ENCODE data around the gene DYNC1LI1. TPM values are rescaled to one million over a fixed set of nuclear protein-coding genes. Genes with fewer than 3 reads are reported as not detected.

DYNC1LI1 gene
- total and polyA plus RNA-seq, 9 of the 15 experiments (the other 6 are each of a cell fraction or from before 2014, with no cell fraction given), result 21.0 to 85.4 (median 61.3) TPM

DNA sequence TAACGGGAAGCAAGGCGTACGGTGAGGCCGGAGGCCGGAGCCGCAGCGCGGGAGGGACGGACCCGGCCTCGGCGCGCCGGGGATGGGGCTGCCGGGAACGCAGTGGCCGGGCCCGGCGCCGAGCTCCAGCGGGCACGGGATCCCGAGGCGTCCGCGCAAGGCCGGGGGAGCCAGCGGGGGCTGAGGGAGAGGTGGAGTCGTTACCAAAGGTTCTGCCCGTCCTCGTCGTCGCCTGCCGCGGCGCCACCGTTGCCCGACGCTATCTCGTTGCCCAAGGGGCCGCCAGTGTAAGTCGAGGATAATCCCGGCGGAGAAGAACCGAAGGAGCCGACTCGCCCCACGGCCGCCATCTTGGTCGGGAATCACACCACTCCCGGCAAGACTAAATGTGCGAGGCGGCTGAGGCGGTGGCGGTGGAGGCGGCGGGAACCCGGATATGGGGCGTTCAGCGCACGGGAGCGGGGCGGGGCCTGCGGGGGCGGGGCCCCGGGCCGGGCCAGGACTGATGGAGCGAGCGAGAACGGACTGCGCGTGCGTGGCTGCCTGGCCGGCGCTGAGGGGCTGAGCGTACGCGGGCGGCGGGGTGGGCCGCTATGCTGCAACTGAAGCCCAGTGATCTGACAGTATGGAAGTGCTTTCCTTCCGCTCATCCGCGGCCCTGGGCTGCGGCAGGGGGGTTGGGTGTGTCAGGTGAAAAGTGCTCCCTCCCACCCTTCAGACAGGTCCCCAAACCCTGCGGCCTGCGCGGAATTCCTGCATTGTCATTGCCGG lies at the start of gene DYNC1LI1 (continued):
- TF ChIP-seq, protein P1, sequence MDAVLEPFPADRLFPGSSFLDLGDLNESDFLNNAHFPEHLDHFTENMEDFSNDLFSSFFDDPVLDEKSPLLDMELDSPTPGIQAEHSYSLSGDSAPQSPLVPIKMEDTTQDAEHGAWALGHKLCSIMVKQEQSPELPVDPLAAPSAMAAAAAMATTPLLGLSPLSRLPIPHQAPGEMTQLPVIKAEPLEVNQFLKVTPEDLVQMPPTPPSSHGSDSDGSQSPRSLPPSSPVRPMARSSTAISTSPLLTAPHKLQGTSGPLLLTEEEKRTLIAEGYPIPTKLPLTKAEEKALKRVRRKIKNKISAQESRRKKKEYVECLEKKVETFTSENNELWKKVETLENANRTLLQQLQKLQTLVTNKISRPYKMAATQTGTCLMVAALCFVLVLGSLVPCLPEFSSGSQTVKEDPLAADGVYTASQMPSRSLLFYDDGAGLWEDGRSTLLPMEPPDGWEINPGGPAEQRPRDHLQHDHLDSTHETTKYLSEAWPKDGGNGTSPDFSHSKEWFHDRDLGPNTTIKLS (IDR thresholded peaks at IDR 0.05; ENCODE audit: borderline replicate concordance, low read depth), result peak; percentile 34; the same call in 1 of the 2 replicates
- TF ChIP-seq ETV1 (tag; conservative IDR thresholded peaks at IDR 0.05; ENCODE audit: low read depth), result no peak
- peak; percentile 46; the same call in 1 of the 2 replicates for TF ChIP-seq TARDBP (IDR thresholded peaks at IDR 0.05)
- TF ChIP-seq TAF9B (IDR thresholded peaks at IDR 0.05; ENCODE audit: partially characterized antibody), result peak; percentile 91
- 0 out of 2 replicates have a peak, but pooled peaks have one; percentile 69 for TF ChIP-seq SMARCE1 (IDR thresholded peaks at IDR 0.05)
- TF ChIP-seq NFRKB (IDR thresholded peaks at IDR 0.05; ENCODE audit: low read depth), result peak; percentile 93
- TF ChIP-seq RBM25 (IDR thresholded peaks at IDR 0.05; ENCODE audit: low read depth, low read length, severe bottlenecking), result no peak
- TF ChIP-seq ZNF12 (CRISPR knock-in tag; IDR thresholded peaks at IDR 0.05), result peak; percentile 29; the same call in 1 of the 2 replicates
- peak; percentile 67 for TF ChIP-seq PHF20 (IDR thresholded peaks at IDR 0.05; ENCODE audit: partially characterized antibody)
- TF ChIP-seq SRF (CRISPR knock-in tag; IDR thresholded peaks at IDR 0.05), result 0 out of 4 replicates have a peak, but pooled peaks of 1 of the 2 experiments have one; percentile 3
- TF ChIP-seq, protein P2, sequence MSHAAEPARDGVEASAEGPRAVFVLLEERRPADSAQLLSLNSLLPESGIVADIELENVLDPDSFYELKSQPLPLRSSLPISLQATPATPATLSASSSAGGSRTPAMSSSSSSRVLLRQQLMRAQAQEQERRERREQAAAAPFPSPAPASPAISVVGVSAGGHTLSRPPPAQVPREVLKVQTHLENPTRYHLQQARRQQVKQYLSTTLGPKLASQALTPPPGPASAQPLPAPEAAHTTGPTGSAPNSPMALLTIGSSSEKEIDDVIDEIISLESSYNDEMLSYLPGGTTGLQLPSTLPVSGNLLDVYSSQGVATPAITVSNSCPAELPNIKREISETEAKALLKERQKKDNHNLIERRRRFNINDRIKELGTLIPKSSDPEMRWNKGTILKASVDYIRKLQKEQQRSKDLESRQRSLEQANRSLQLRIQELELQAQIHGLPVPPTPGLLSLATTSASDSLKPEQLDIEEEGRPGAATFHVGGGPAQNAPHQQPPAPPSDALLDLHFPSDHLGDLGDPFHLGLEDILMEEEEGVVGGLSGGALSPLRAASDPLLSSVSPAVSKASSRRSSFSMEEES (CRISPR knock-in tag; IDR thresholded peaks at IDR 0.05), result no peak
- TF ChIP-seq, protein P3, sequence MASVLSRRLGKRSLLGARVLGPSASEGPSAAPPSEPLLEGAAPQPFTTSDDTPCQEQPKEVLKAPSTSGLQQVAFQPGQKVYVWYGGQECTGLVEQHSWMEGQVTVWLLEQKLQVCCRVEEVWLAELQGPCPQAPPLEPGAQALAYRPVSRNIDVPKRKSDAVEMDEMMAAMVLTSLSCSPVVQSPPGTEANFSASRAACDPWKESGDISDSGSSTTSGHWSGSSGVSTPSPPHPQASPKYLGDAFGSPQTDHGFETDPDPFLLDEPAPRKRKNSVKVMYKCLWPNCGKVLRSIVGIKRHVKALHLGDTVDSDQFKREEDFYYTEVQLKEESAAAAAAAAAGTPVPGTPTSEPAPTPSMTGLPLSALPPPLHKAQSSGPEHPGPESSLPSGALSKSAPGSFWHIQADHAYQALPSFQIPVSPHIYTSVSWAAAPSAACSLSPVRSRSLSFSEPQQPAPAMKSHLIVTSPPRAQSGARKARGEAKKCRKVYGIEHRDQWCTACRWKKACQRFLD (CRISPR knock-in tag; IDR thresholded peaks at IDR 0.05), result peak; percentile 74; the same call in 1 of the 2 replicates
- TF ChIP-seq FOXP4 (CRISPR knock-in tag; IDR thresholded peaks at IDR 0.05; ENCODE audit: borderline replicate concordance), result no peak; the same call in 1 of the 2 replicates
- peak; percentile 75; the same call in 1 of the 2 replicates for TF ChIP-seq ZBTB2 (IDR thresholded peaks at IDR 0.05)
- peak; percentile 62 for TF ChIP-seq STAG1 (CRISPR knock-in tag; IDR thresholded peaks at IDR 0.05; ENCODE audit: borderline replicate concordance)
- no peak for TF ChIP-seq ZBTB12 (CRISPR knock-in tag; IDR thresholded peaks at IDR 0.05)
- peak; percentile 7; the same call in 1 of the 2 replicates for TF ChIP-seq CREB1 (IDR thresholded peaks at IDR 0.05)
- no peak for TF ChIP-seq CREB1 (CRISPR knock-in tag; IDR thresholded peaks at IDR 0.05)

All from K562 (cell line).